Stimulated activated CD4-positive, alpha-beta T cell treated with anti-CD3 and anti-CD28 coated beads, Interleukin-4, amount 100 ng/mL, for 4 hours (primary cell): Measurements from ENCODE around the gene AHR.
"Not testable (repeated sequence)": the region's sequence is repeated elsewhere in the genome, so short reads cannot be mapped to it uniquely, and the experiment has no call there.

Experiments used
- DNase-seq, 2 experiments: peaks; one replicate each; pipeline ENCODE4 v3.0.0-alpha.2; 2020

AHR gene

GRCh38 chr7:17342756-17343155 is 44.3 kb downstream of the AHR start:
- no peak for DNase-seq

- DNase-seq, result no peak
These were observed 48.9 kb downstream of the AHR start for GRCh38 chr7:17347401-17347800.

- not testable (repeated sequence) for DNase-seq
These were observed 50.5 kb downstream of the AHR start for GRCh38 chr7:17348932-17349331.

GRCh38 chr7:17350321-17350720 is 51.9 kb downstream of the AHR start:
- DNase-seq, result not testable (repeated sequence)

- not testable (repeated sequence) for DNase-seq
These were observed 55.4 kb downstream of the AHR start for GRCh38 chr7:17353650-17354419.

- DNase-seq, result no peak
These were observed 56.0 kb downstream of the AHR start for GRCh38 chr7:17354473-17354872.

- no peak for DNase-seq
These were observed 56.6 kb downstream of the AHR start for GRCh38 chr7:17355050-17355449.

- no peak for DNase-seq
These were observed 59.5 kb downstream of the AHR start for GRCh38 chr7:17357952-17358351.

GRCh38 chr7:17359610-17360009 is 61.2 kb downstream of the AHR start:
- DNase-seq, result no peak

- DNase-seq, result no peak
These were observed 64.1 kb downstream of the AHR start for GRCh38 chr7:17362439-17363105.

- no peak for DNase-seq
These were observed 66.2 kb downstream of the AHR start for GRCh38 chr7:17364671-17365070.

GRCh38 chr7:17365775-17366174 is 67.3 kb downstream of the AHR start:
- no peak for DNase-seq

GRCh38 chr7:17367502-17367901 is 69.0 kb downstream of the AHR start:
- no peak for DNase-seq

GRCh38 chr7:17368856-17369524 is 70.5 kb downstream of the AHR start:
- no peak for DNase-seq

- DNase-seq, result no peak
These were observed 71.4 kb downstream of the AHR start for GRCh38 chr7:17369691-17370426.

- DNase-seq, result no peak
These were observed 72.6 kb downstream of the AHR start for GRCh38 chr7:17370901-17371585.

- no peak for DNase-seq
These were observed 73.4 kb downstream of the AHR start for GRCh38 chr7:17371671-17372524.

GRCh38 chr7:17374157-17374556 is 75.7 kb downstream of the AHR start:
- DNase-seq, result no peak

GRCh38 chr7:17374654-17375053 is 76.2 kb downstream of the AHR start:
- DNase-seq, result no peak

- DNase-seq, result no peak
These were observed 78.1 kb downstream of the AHR start for GRCh38 chr7:17376595-17376994.
